Fibroblast of villous mesenchyme (primary cell): ENCODE data around the gene CDH13. TPM values are rescaled to one million over a fixed set of nuclear protein-coding genes. Genes with fewer than 3 reads are reported as not detected.

Experiments
- DNase-seq: peaks from one replicate; pipeline ENCODE4 v3.0.0-alpha.2; 2010; ENCODE audit warnings: low read depth
- H3K4me3 ChIP-seq: 2 replicates; pipeline ENCODE4 v1.5.1; 2011; ENCODE audit warnings: low read depth, mild to moderate bottlenecking, low read length
- CTCF ChIP-seq: IDR thresholded peaks from 2 replicates; pipeline ENCODE4 v1.5.1; 2012; ENCODE audit warnings: low read depth, mild to moderate bottlenecking, low read length; ENCODE audit not compliant: insufficient read depth
- total RNA-seq: library from RNA; depleted of rRNA; stranded (reverse); fragments of >200 nt; gene quantifications from 2 replicates; pipeline ENCODE4 v1.2.3, GENCODE V29; 2012

Gene CDH13
- total RNA-seq, 1 donor = 47.5 TPM

GRCh38 chr16:83138512-83138911 is 511.7 kb downstream of the CDH13 start:
- TF ChIP-seq CTCF = no peak
- no peak for DNase-seq
- H3K4me3 ChIP-seq = no peak overlapping the region

DNA sequence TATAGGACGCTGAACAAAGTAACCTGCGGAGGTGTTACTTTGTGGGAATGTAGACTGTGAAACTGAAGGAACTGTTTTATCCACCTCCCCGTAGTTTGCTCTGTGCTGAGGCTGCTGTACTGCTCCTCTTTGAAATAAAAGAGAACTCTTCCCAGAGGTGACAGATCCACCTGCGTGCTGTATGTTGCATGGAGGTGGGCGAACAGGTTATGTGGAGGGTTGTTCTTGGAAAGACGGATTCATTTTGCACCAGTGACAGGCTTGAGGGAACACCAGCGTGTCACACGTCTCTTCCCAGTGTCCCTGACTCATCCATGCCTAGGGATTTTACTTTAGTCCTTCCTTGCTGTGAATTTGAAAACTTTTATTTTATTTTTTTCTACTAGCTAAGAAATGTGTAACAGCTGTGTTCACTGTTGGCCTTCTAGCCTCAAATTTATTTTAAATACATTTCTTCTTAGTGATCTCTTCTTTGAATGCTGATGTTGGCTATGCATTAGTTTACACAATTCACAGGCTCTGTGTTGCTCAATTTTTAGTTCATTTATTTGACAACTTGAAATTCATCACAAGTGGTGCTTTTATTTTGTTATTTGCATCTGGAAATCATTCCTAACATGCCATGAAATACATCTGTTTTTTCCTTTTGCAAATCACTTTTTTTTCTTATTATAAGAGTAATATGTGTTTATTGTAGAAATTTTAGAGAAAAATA is 512.4 kb downstream of the CDH13 start:
- H3K4me3 ChIP-seq = no peak overlapping the region
- DNase-seq = peak; percentile 52
- no peak for TF ChIP-seq CTCF

GRCh38 chr16:83143788-83144187 is 517.0 kb downstream of the CDH13 start:
- no peak overlapping the region for H3K4me3 ChIP-seq
- TF ChIP-seq CTCF = no peak
- peak; percentile 97 for DNase-seq

DNA sequence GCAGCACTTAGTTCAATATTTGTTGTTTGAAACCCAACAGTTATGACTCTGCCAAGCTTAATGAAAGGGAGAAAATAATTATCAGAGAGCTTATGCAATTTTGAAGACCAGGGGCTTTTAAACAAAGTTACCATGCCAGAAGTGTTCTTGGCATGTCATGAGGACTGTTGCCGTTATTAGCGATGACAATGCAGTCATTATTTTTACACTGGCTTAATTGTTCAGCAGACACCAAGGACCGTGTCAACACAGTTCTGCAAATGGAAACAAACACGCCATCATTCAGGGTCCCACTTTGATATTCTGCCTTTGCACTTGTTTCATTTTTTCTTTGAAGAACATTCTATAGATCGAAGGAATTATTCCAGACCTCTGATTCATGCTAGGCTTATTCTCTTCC is 518.5 kb downstream of the CDH13 start:
- no peak for DNase-seq
- H3K4me3 ChIP-seq = no peak overlapping the region
- TF ChIP-seq CTCF = no peak

DNA sequence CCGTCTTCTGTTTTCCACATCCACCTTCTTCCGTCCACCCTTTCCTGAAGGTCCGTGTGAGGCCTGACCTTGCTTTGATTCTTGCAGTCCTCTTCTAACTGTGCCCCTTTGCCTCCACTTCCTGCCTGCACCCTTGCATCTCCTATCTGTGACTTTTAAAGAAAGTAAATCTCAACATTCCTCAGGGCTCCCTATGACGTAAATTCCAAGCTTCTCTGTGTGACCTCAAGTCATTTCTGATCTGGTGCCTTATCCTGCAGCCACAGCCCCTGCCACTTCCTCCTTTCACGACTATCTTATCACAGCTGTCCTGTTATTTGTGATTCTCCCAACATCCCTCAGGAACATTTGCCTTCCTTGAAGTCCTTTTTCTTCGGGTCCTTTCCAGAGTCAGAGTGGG is 520.5 kb downstream of the CDH13 start:
- no peak for TF ChIP-seq CTCF
- H3K4me3 ChIP-seq = no peak overlapping the region
- peak; percentile 74 for DNase-seq

GRCh38 chr16:83158320-83158957 is 531.7 kb downstream of the CDH13 start:
- no peak overlapping the region for H3K4me3 ChIP-seq
- no peak for TF ChIP-seq CTCF
- no peak for DNase-seq
